Endothelial cell of umbilical vein (primary cell): Measurements from ENCODE around the gene GSTK1. TPM values are rescaled to one million over a fixed set of nuclear protein-coding genes. Genes with fewer than 3 reads are reported as not detected.

Experiments
- BruUV-seq: library from RNA; stranded (reverse); fragments of 400-500 nt; replicated peaks from 2 replicates; lab custom pipeline; 2021; lab: Mats Ljungman, UMichigan
- CTCF ChIA-PET: fragments of 300-600, 350-600 bp; sonication (Branson Sonifier 250); formaldehyde crosslinking; loops from one replicate; lab custom pipeline; 2021; ENCODE audit warnings: antibody characterized with exemption, inconsistent platforms; lab: Charles Lee
- POLR2A ChIA-PET: fragments of 300-600, 350-600 bp; sonication (Branson Sonifier 250); formaldehyde crosslinking; loops from one replicate; lab custom pipeline; 2021; ENCODE audit warnings: antibody characterized with exemption, inconsistent platforms; lab: Charles Lee
- DNase-seq: peaks from one replicate; pipeline ENCODE4 v3.0.0-alpha.2; 2011; ENCODE audit warnings: low read depth, low spot score
- FAIRE-seq: peaks from 2 replicates; lab custom pipeline; 2011; peaks lifted over from hg19 to GRCh38; lab: Jason Lieb, UNC
- H2AFZ ChIP-seq: 2 replicates; pipeline ENCODE4 v1.6.0; 2012; ENCODE audit warnings: low read depth, low read length, control low read depth, inconsistent platforms
- H3K27ac ChIP-seq: 2 replicates; pipeline ENCODE4 v1.5.1; 2011; ENCODE audit warnings: low read depth, mild to moderate bottlenecking, control low read depth, low read length, moderate library complexity; ENCODE audit not compliant: insufficient read depth
- H3K27me3 ChIP-seq, 2 experiments: 2 replicates each; pipeline versions ENCODE4 v1.6.0 to v1.6.1; 2011; ENCODE audit warnings: low read length in 2 of 2, mixed read lengths in 1 of 2; ENCODE audit not compliant: control insufficient read depth in 2 of 2, insufficient read depth in 2 of 2
- H3K36me3 ChIP-seq, 2 experiments: 2 replicates in 1 of 2; 3 replicates in 1 of 2; pipeline ENCODE4 v1.5.1; 2011; ENCODE audit warnings: low read length in 2 of 2, mild to moderate bottlenecking in 1 of 2, moderate library complexity in 1 of 2; ENCODE audit not compliant: control insufficient read depth in 2 of 2, insufficient read depth in 2 of 2; ENCODE audit errors: extremely low read depth in 1 of 2
- H3K4me1 ChIP-seq: 3 replicates; pipeline ENCODE4 v1.5.1; 2011; ENCODE audit warnings: mild to moderate bottlenecking, low read length; ENCODE audit not compliant: control insufficient read depth, insufficient read depth; ENCODE audit errors: extremely low read depth
- H3K4me2 ChIP-seq: 2 replicates; pipeline ENCODE4 v1.6.1; 2011; ENCODE audit warnings: low read length, control low read depth, mixed read lengths; ENCODE audit not compliant: insufficient read depth
- H3K4me3 ChIP-seq, 3 experiments: fragments of 200-600 bp in 1 of 3; sonication (generic), shearing (Covaris generic) in 1 of 3; replicated peaks in 1 of 3; 2 replicates each; pipeline ENCODE4 v1.5.1; 2011 to 2016; ENCODE audit warnings: control low read depth in 3 of 3, low read length in 3 of 3, mild to moderate bottlenecking in 2 of 3, inconsistent platforms in 1 of 3, low read depth in 1 of 3, moderate library complexity in 1 of 3; ENCODE audit not compliant: insufficient read depth in 1 of 3
- H3K79me2 ChIP-seq: 2 replicates; pipeline ENCODE4 v1.6.0; 2012; ENCODE audit warnings: low read length, inconsistent platforms; ENCODE audit not compliant: control insufficient read depth, insufficient read depth
- H3K9ac ChIP-seq: replicated peaks from 2 replicates; pipeline ENCODE3; 2011; ENCODE audit warnings: low read length, control low read depth; ENCODE audit not compliant: insufficient read depth; ENCODE audit errors: extremely low read depth
- H3K9me1 ChIP-seq: replicated peaks from 3 replicates; pipeline ENCODE4 v1.6.0; 2011; ENCODE audit warnings: mild to moderate bottlenecking, low read length; ENCODE audit not compliant: control insufficient read depth, insufficient read depth; ENCODE audit errors: extremely low read depth
- H3K9me3 ChIP-seq: replicated peaks from 2 replicates; pipeline ENCODE4 v1.5.1; 2012; ENCODE audit warnings: low read length, inconsistent platforms; ENCODE audit not compliant: control insufficient read depth, insufficient read depth
- H4K20me1 ChIP-seq: replicated peaks from 2 replicates; pipeline ENCODE3; 2011; ENCODE audit warnings: mild to moderate bottlenecking, low read length; ENCODE audit not compliant: control insufficient read depth, insufficient read depth; ENCODE audit errors: extremely low read depth
- CTCF ChIP-seq, 2 donors: IDR thresholded peaks; 1 replicate in 1 of 2; 2 replicates in 1 of 2; pipeline ENCODE4 v1.5.1; 2011; ENCODE audit warnings: low read length in 2 of 2, mild to moderate bottlenecking in 2 of 2, moderate library complexity in 2 of 2, control low read depth in 1 of 2, inconsistent platforms in 1 of 2, low read depth in 1 of 2; ENCODE audit not compliant: insufficient read depth in 1 of 2; ENCODE audit errors: extremely low read depth in 1 of 2
- EZH2 ChIP-seq: IDR thresholded peaks from 2 replicates; pipeline ENCODE4 v1.6.1; 2012; ENCODE audit warnings: borderline replicate concordance, low read depth, mild to moderate bottlenecking, moderate library complexity, low read length, inconsistent platforms; ENCODE audit not compliant: severe bottlenecking
- FOS ChIP-seq: IDR thresholded peaks from 2 replicates; pipeline ENCODE4 v1.6.1; 2011; ENCODE audit warnings: mild to moderate bottlenecking, low read length, moderate library complexity, borderline replicate concordance; ENCODE audit not compliant: insufficient read depth
- GATA2 ChIP-seq: IDR thresholded peaks from 2 replicates; pipeline ENCODE4 v1.7.0; 2011; ENCODE audit warnings: low read depth, mild to moderate bottlenecking, moderate library complexity, mixed read lengths, low read length; ENCODE audit not compliant: insufficient read length, insufficient read depth
- JUN ChIP-seq: IDR thresholded peaks from 2 replicates; pipeline ENCODE4 v1.6.1; 2011; ENCODE audit warnings: borderline replicate concordance, low read depth; ENCODE audit not compliant: insufficient read length, insufficient read depth
- MAX ChIP-seq: IDR thresholded peaks from 2 replicates; pipeline ENCODE4 v1.6.1; 2011; ENCODE audit not compliant: insufficient read depth, insufficient read length
- MYC ChIP-seq: IDR thresholded peaks from one replicate; pipeline ENCODE4 v1.6.1; 2011; ENCODE audit warnings: mild to moderate bottlenecking, low read depth, low read length
- POLR2A ChIP-seq: IDR thresholded peaks from 2 replicates; pipeline ENCODE4 v1.6.1; 2012; ENCODE audit warnings: low read depth, mild to moderate bottlenecking, control low read depth, low read length
- POLR2AphosphoS5 ChIP-seq: IDR thresholded peaks from 2 replicates; pipeline ENCODE4 v1.6.1; 2012; ENCODE audit warnings: low read depth, mild to moderate bottlenecking, control low read depth, low read length, moderate library complexity; ENCODE audit not compliant: insufficient read depth
- dilution Hi-C: fragments of 300-500 bp; cut with MboI; formaldehyde crosslinking; loops from one replicate; pipeline ENCODE4 v1.15.0; 2019; ENCODE audit warnings: low sequenced_read_pairs; ENCODE audit not compliant: extremely low pct_ligation_motif_present
- intact Hi-C: fragments of 100-400 bp; cut with micrococcal nuclease; formaldehyde crosslinking; loops from one replicate; pipeline ENCODE4 v1.10.0; 2022
- polyA plus RNA-seq, 4 experiments: library from polyadenylated mRNA; depleted of rRNA in 3 of 4; stranded (reverse) in 3 of 4; unstranded in 1 of 4; fragments of >200 nt; gene quantifications; 2 replicates each; pipeline versions ENCODE4 v1.2.1 to v1.2.3, GENCODE V29; 2011 to 2012; ENCODE audit warnings: missing spikeins in 1 of 4
- total RNA-seq: library from RNA; stranded (reverse); gene quantifications from 2 replicates; pipeline ENCODE4 v1.2.3, GENCODE V29; 2021

Gene GSTK1
- total and polyA plus RNA-seq, 2 donors (not counting 3 experiments of a cell fraction or from before 2014, with no cell fraction given), result 119 to 132 TPM

DNA sequence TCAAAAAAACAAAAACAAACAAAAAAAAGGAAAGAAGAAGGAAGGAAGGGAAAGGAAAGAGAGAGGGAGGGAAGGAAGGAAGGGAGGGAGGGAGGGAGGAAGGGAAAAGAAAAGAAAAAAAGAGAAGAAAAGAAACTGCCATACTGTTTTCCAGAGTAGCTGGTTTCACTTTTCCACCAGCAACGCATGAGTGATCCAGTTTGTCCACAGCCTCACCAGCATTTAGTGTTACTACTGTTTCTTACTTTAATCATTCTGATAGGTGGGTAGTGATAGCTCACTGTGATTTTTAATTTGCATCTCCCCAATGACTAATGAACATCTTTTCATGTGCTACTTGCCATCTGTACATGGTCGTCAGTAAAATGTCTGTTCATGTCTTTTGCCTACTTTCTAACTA lies 9.6 kb downstream of the GSTK1 start:
- BruUV-seq, result no TSS peak
- intact Hi-C loops (no loop called here), dilution Hi-C loops (no loop called here)
- CTCF ChIA-PET, result interaction anchor here (0.6 to 1.0 kb wide), 2 partner anchors 24 to 32 kb away, joined by 3 read pairs; no protein-coding TSS in a partner anchor
- no peak overlapping the region for H3K27ac ChIP-seq
- H4K20me1 ChIP-seq, result no peaks in the 10 kb centered on the region
- POLR2A ChIA-PET, result no interaction called here
- no peak overlapping the region for H2AFZ ChIP-seq
- no peak overlapping the region for H3K4me2 ChIP-seq
- no peaks in the 10 kb centered on the region for H3K27me3 ChIP-seq
- no peak overlapping the region for H3K9ac ChIP-seq
- TF ChIP-seq MAX (no peak), EZH2 (no peak), MYC (no peak), CTCF (IDR thresholded peaks at IDR 0.05; ENCODE audit: extremely low read depth in 1 of 2, insufficient read depth in 1 of 2, low read depth in 1 of 2, low read length in 2 of 2) (no peak), POLR2A (no peak), GATA2 (no peak), POLR2AphosphoS5 (no peak), JUN (no peak), FOS (no peak)
- no peaks in the 10 kb centered on the region for H3K4me1 ChIP-seq
- DNase-seq (no peak), FAIRE-seq (no peak)
- H3K9me1 ChIP-seq, result no peaks in the 10 kb centered on the region
- peaks cover 2 to 10% of the 10 kb centered on the region in 2 experiments for H3K36me3 ChIP-seq
- H3K4me3 ChIP-seq, result no peak overlapping the region
- H3K79me2 ChIP-seq, result no peaks in the 10 kb centered on the region
- no peaks in the 10 kb centered on the region for H3K9me3 ChIP-seq
